Cardiac fibroblast (primary cell): ENCODE measurements around the gene ADGRA1.

Experiments
- DNase-seq, 2 donors: peaks; one replicate each; pipeline versions ENCODE4 v3.0.0 to v3.0.0-alpha.2; 2010; ENCODE audit warnings: low read depth in 2 of 2
- H3K4me3 ChIP-seq, 2 donors: replicated peaks in 1 of 2; 1 replicate in 1 of 2; 2 replicates in 1 of 2; pipeline ENCODE4 v1.5.1; 2011; ENCODE audit warnings: low read depth in 2 of 2, low read length in 2 of 2, mild to moderate bottlenecking in 2 of 2, moderate library complexity in 1 of 2
- CTCF ChIP-seq: IDR thresholded peaks from one replicate; pipeline ENCODE4 v1.5.1; 2011; ENCODE audit warnings: low read depth, mild to moderate bottlenecking, low read length, inconsistent platforms

Gene ADGRA1

GRCh38 chr10:133158756-133159610, 71.3 kb downstream of the ADGRA1 start:
- no peak for TF ChIP-seq CTCF
- H3K4me3 ChIP-seq, result no peak overlapping the region
- no peak for DNase-seq

GRCh38 chr10:133159611-133159949, 71.9 kb downstream of the ADGRA1 start:
- H3K4me3 ChIP-seq, result no peak overlapping the region
- TF ChIP-seq CTCF, result no peak
- DNase-seq, result no peak

- TF ChIP-seq CTCF, result no peak
- peak within 1 kb of the TSS; percentile 49 to 54 for H3K4me3 ChIP-seq
- DNase-seq, result peak; percentile 11 to 32
Measured at GRCh38 chr10:133159950-133160825, 72.5 kb downstream of the ADGRA1 start, which contains the start of gene KNDC1. TSS of gene KNDC1 (plus strand) at chr10:133160219. CDS start at chr10:133160468, 249 bp downstream.

GRCh38 chr10:133160826-133161471, 73.2 kb downstream of the ADGRA1 start:
- no peak for TF ChIP-seq CTCF
- DNase-seq, result no peak
- H3K4me3 ChIP-seq, result peak overlapping the region; percentile 49 to 54

- no peak for DNase-seq
- no peak overlapping the region for H3K4me3 ChIP-seq
- no peak for TF ChIP-seq CTCF
Measured at GRCh38 chr10:133161486-133162109, 73.9 kb downstream of the ADGRA1 start.
